Activated CD4-positive, alpha-beta T cell treated with anti-CD3 and anti-CD28 coated beads for 48 hours (primary cell): Measurements from ENCODE around the gene IL4I1.
A peak's percentile ranks its signal among the peaks of the same experiment; 100 is the strongest.

Experiments
- DNase-seq: peaks from one replicate; pipeline ENCODE4 v3.0.0-alpha.2; 2020

Gene IL4I1

GRCh38 chr19:49894879-49895565, 1.7 kb downstream of the IL4I1 start:
- DNase-seq: peak; percentile 62

GRCh38 chr19:49894011-49894664, 2.5 kb downstream of the IL4I1 start:
- no peak for DNase-seq

- DNase-seq: no peak
These were observed 4.0 kb downstream of the IL4I1 start for GRCh38 chr19:49892716-49893115.

- no peak for DNase-seq
These were observed 5.3 kb downstream of the IL4I1 start for GRCh38 chr19:49891393-49891792.

GRCh38 chr19:49890349-49891311, 6.1 kb downstream of the IL4I1 start:
- peak; percentile 72 for DNase-seq

GRCh38 chr19:49889687-49890348, 6.9 kb downstream of the IL4I1 start:
- DNase-seq: peak; percentile 88

GRCh38 chr19:49889038-49889686, 7.5 kb downstream of the IL4I1 start:
- DNase-seq: no peak

- no peak for DNase-seq
These were observed 8.2 kb downstream of the IL4I1 start for GRCh38 chr19:49888510-49888824.

GRCh38 chr19:49887665-49888509, 8.8 kb downstream of the IL4I1 start:
- DNase-seq: no peak

GRCh38 chr19:49887037-49887664, 9.5 kb downstream of the IL4I1 start:
- DNase-seq: no peak

- no peak for DNase-seq
These were observed 11.9 kb downstream of the IL4I1 start for GRCh38 chr19:49884760-49885159.

- DNase-seq: no peak
These were observed 12.6 kb downstream of the IL4I1 start for GRCh38 chr19:49884109-49884508.

- DNase-seq: no peak
These were observed 13.6 kb downstream of the IL4I1 start for GRCh38 chr19:49883094-49883493.

- no peak for DNase-seq
These were observed 14.0 kb downstream of the IL4I1 start for GRCh38 chr19:49882643-49883042.

GRCh38 chr19:49881672-49882394, 14.9 kb downstream of the IL4I1 start:
- no peak for DNase-seq

GRCh38 chr19:49881186-49881585, 15.5 kb downstream of the IL4I1 start:
- DNase-seq: no peak

GRCh38 chr19:49880162-49880869, 16.4 kb downstream of the IL4I1 start:
- DNase-seq: no peak

GRCh38 chr19:49879243-49879963, 17.3 kb downstream of the IL4I1 start:
- DNase-seq: no peak

- DNase-seq: no peak
These were observed 18.0 kb downstream of the IL4I1 start for GRCh38 chr19:49878744-49879070.
